Measurements from ENCODE around the gene LRRC34. TPM values are rescaled to one million over a fixed set of nuclear protein-coding genes. Genes with fewer than 3 reads are reported as not detected.

The LRRC34 gene
- total RNA-seq, 1 experiment from 2014 or later = not detected

DNA sequence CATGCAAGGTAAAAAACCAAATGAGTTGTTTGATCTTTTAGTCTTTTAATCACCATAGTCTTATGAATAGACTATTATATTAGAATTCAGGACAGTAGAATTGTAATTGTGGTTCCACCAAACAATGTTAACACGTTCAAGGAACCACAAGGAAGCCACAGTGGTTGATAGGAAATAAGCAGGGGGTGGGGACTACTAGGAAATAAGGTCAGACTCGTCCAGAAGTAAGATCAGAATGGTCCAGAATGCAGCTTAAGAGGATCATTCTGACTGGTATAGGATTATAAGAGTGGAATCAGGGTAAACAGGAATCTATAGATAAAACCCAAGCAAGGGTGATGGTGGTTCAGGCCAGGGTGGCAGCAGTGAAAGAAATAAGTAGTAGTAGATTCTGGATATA is 32.0 kb downstream of the LRRC34 start:
- H3K27ac Mint-ChIP-seq (ENCODE audit: low read depth, unreplicated experiment) = no peak overlapping the region
- no peaks in the 10 kb centered on the region for H3K27me3 Mint-ChIP-seq (ENCODE audit: insufficient read depth, unreplicated experiment)
- intact Hi-C loops (cut with micrococcal nuclease) = no loop called here
- TF ChIP-seq, protein P1, sequence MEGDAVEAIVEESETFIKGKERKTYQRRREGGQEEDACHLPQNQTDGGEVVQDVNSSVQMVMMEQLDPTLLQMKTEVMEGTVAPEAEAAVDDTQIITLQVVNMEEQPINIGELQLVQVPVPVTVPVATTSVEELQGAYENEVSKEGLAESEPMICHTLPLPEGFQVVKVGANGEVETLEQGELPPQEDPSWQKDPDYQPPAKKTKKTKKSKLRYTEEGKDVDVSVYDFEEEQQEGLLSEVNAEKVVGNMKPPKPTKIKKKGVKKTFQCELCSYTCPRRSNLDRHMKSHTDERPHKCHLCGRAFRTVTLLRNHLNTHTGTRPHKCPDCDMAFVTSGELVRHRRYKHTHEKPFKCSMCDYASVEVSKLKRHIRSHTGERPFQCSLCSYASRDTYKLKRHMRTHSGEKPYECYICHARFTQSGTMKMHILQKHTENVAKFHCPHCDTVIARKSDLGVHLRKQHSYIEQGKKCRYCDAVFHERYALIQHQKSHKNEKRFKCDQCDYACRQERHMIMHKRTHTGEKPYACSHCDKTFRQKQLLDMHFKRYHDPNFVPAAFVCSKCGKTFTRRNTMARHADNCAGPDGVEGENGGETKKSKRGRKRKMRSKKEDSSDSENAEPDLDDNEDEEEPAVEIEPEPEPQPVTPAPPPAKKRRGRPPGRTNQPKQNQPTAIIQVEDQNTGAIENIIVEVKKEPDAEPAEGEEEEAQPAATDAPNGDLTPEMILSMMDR (IDR thresholded peaks at IDR 0.05; ENCODE audit: unreplicated experiment) = no peak
- peaks cover 82% of the 10 kb centered on the region for H3K36me3 Mint-ChIP-seq (ENCODE audit: insufficient read depth, unreplicated experiment)
- CTCF ChIA-PET = interaction anchor here (0.6 kb wide), 1 partner anchor 111 kb away, joined by 3 read pairs; no protein-coding TSS in a partner anchor
- no peak overlapping the region for H3K4me3 Mint-ChIP-seq (ENCODE audit: unreplicated experiment)
- no peak for DNase-seq (ENCODE audit: unreplicated experiment)
- peaks cover 13% of the 10 kb centered on the region for H3K4me1 Mint-ChIP-seq (ENCODE audit: insufficient read depth, unreplicated experiment)
- no peaks in the 10 kb centered on the region for H3K9me3 Mint-ChIP-seq (ENCODE audit: unreplicated experiment)
- BruUV-seq (replicated peaks) = no TSS peak
- POLR2A ChIA-PET = interaction anchor here (1.1 to 2.0 kb wide), 3 partner anchors 11 to 26 kb away, joined by 5 to 7 read pairs (median 5); partner anchors contain the start of gene ACTRT3

DNA sequence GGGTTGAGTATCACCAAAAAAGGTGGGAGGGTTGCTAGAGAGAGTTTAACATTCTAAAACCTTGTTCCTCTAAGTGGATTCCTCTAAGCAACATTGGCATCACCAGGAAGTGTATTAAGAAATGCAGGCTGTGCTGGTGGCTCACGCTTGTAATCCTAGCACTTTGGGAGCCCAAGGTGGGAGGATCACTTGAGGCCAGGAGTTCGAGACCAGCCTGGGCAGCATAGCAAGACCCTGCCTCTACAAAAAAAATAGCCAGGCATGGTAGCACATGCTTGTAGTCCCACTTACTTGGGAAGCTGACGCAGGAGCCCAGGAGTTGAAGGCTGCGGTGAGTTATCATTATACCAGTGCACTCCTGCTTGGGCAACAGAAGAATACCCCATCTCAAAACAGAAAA is 34.9 kb downstream of the LRRC34 start:
- CTCF ChIA-PET = interaction anchor here (1.0 kb wide), 1 partner anchor 15 kb away, joined by 3 read pairs; no protein-coding TSS in a partner anchor
- BruUV-seq (replicated peaks) = no TSS peak
- Mint-ChIP-seq H3K36me3 (ENCODE audit: insufficient read depth, unreplicated experiment) (peaks cover 89% of the 10 kb centered on the region), H3K4me3 (ENCODE audit: unreplicated experiment) (no peak overlapping the region), H3K27ac (ENCODE audit: low read depth, unreplicated experiment) (peak overlapping the region; percentile 19), H3K4me1 (ENCODE audit: insufficient read depth, unreplicated experiment) (peaks cover 13% of the 10 kb centered on the region), H3K9me3 (ENCODE audit: unreplicated experiment) (no peaks in the 10 kb centered on the region), H3K27me3 (ENCODE audit: insufficient read depth, unreplicated experiment) (no peaks in the 10 kb centered on the region)
- no peak for DNase-seq (ENCODE audit: unreplicated experiment)
- POLR2A ChIA-PET = no interaction called here
- TF ChIP-seq, protein P1 (IDR thresholded peaks at IDR 0.05; ENCODE audit: unreplicated experiment) = no peak
- intact Hi-C loops (cut with micrococcal nuclease) = no loop called here

DNA sequence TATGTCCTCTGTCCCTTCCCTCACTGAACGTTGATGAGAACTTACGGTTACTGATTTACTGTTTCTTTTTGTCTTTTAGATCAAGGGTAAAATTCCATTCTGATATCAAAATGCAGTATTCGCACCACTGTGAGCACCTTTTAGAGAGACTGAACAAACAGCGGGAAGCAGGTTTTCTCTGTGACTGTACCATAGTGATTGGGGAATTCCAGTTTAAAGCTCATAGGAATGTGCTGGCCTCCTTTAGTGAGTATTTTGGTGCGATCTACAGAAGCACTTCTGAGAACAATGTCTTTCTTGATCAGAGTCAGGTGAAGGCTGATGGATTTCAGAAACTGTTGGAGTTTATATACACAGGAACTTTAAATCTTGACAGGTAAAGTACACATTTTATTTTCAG is 38.5 kb downstream of the LRRC34 start:
- H3K4me3 Mint-ChIP-seq (ENCODE audit: unreplicated experiment) = peak overlapping the region; percentile 94
- POLR2A ChIA-PET = interaction anchor here (0.9 to 3.5 kb wide), 10 partner anchors 9 to 733 kb away, joined by 3 to 50 read pairs (median 5); partner anchors contain the start of gene TERC
- CTCF ChIA-PET = interaction anchor here (0.5 to 2.5 kb wide), 3 partner anchors 11 to 651 kb away, joined by 3 to 14 read pairs (median 3); partner anchors contain the start of gene TERC
- intact Hi-C loops (cut with micrococcal nuclease) = loop anchor here (5.0 kb wide), 2 partner anchors 627 to 1038 kb away; no protein-coding TSS in a partner anchor
- BruUV-seq (replicated peaks) = TSS peak; percentile 22
- no peaks in the 10 kb centered on the region for H3K9me3 Mint-ChIP-seq (ENCODE audit: unreplicated experiment)
- peak overlapping the region; percentile 99 for H3K27ac Mint-ChIP-seq (ENCODE audit: low read depth, unreplicated experiment)
- peaks cover 4% of the 10 kb centered on the region for H3K4me1 Mint-ChIP-seq (ENCODE audit: insufficient read depth, unreplicated experiment)
- H3K36me3 Mint-ChIP-seq (ENCODE audit: insufficient read depth, unreplicated experiment) = peaks cover 68% of the 10 kb centered on the region
- H3K27me3 Mint-ChIP-seq (ENCODE audit: insufficient read depth, unreplicated experiment) = no peaks in the 10 kb centered on the region
- TF ChIP-seq, protein P1 (IDR thresholded peaks at IDR 0.05; ENCODE audit: unreplicated experiment) = no peak
- DNase-seq (ENCODE audit: unreplicated experiment) = no peak

DNA sequence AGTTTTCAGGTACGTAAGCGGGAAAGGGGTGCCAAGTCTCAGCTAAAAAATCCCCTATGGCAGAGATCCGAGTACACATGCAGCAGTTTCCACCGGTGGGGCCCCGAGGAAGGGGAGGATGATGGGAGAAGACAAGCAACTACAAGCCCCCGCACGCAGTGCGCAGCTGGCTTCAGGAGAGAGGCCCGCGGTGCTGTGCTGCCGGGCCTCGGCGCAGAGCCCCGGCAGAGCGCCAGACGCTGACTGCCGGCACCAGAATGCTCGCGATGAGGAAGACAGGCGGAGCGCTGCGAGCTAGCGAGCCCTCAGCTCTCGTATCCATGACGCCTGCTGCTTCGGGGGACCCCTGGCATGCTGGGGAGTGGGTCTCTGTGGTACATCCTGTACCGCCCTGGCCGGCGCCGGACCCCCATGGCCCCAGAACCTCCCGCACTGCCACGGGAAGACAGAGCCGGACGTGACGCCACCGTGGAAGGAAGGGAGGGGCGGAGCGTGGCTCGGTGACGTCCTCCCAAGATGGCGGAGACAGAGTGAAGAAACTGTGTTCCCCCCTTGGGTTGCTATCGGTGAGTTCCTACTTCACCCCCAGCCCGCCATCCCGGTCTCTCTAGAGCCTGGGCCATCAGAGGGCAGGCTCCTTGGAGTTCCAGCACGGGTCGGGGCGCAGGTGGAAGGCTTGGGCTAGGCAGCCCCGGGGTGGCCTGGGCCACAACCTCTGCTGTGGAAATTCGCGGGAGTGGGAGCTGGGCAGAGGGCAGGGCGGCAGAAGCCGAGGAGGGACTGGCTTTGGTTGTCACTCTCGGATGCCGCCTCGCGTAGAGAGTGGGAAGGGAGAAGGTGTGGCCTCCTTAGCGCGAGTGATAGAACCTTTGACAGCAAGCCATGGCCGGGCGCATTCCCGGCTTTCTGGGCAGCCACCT is 39.5 kb downstream of the LRRC34 start, which contains the start of gene MYNN:
MYNN (plus strand) TSS at position 500 of the 920 bp plus-strand sequence. CDS start 900 bp downstream, outside the sequence.
- intact Hi-C loops (cut with micrococcal nuclease) = loop anchor here (1.0 to 5.0 kb wide), 4 partner anchors 10 to 1039 kb away; partner anchors contain the start of gene SEC62
- H3K9me3 Mint-ChIP-seq (ENCODE audit: unreplicated experiment) = no peaks in the 10 kb centered on the region
- peak within 1 kb of the TSS; percentile 94 for H3K4me3 Mint-ChIP-seq (ENCODE audit: unreplicated experiment)
- H3K27ac Mint-ChIP-seq (ENCODE audit: low read depth, unreplicated experiment) = peak within 1 kb of the TSS; percentile 99
- CTCF ChIA-PET = interaction anchor here (0.6 to 2.5 kb wide), 7 partner anchors 10 to 746 kb away, joined by 3 to 14 read pairs (median 3); partner anchors contain the start of gene TERC
- DNase-seq (ENCODE audit: unreplicated experiment) = peak; percentile 87
- H3K27me3 Mint-ChIP-seq (ENCODE audit: insufficient read depth, unreplicated experiment) = no peaks in the 10 kb centered on the region
- H3K4me1 Mint-ChIP-seq (ENCODE audit: insufficient read depth, unreplicated experiment) = peaks cover 4% of the 10 kb centered on the region
- POLR2A ChIA-PET = interaction anchor here (0.6 to 3.5 kb wide), 32 partner anchors 10 to 1684 kb away, joined by 3 to 50 read pairs (median 4); partner anchors contain the start of genes PRKCI, SEC62 and TERC
- TF ChIP-seq, protein P1 (IDR thresholded peaks at IDR 0.05; ENCODE audit: unreplicated experiment) = no peak
- H3K36me3 Mint-ChIP-seq (ENCODE audit: insufficient read depth, unreplicated experiment) = peaks cover 58% of the 10 kb centered on the region
- TSS peak; percentile 83 for BruUV-seq (replicated peaks)
